ENCODE measurements around the gene CARMIL1. TPM values are rescaled to one million over a fixed set of nuclear protein-coding genes. Genes with fewer than 3 reads are reported as not detected.

The CARMIL1 gene
- total and polyA plus RNA-seq, 10 of the 15 experiments (the other 5 are each of a cell fraction or from before 2014, with no cell fraction given) = 6.4 to 18.1 (median 10.3) TPM

DNA sequence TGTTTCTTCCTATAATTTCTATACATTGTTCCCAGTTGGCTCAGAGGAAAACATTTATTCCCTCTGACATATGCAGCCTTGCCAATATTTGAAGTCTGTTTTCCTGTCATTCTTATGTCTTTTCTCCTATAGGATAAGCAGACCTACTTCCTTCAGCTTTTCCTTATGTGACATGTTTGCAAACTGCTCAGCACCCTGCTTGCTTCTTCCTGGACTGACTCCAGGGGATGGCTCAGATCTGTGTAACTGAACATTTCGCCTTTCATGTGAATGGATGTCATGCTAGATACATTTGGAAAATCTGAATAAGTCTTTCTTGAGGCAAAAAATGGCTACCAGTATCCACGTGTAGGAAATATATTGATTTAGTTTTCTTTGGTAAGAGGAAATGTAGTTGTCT is 113.2 kb downstream of the CARMIL1 start (continued):
- no peak for TF ChIP-seq SUPT20H (IDR thresholded peaks at IDR 0.05; ENCODE audit: borderline replicate concordance, control insufficient read depth, low read depth, low read length)

DNA sequence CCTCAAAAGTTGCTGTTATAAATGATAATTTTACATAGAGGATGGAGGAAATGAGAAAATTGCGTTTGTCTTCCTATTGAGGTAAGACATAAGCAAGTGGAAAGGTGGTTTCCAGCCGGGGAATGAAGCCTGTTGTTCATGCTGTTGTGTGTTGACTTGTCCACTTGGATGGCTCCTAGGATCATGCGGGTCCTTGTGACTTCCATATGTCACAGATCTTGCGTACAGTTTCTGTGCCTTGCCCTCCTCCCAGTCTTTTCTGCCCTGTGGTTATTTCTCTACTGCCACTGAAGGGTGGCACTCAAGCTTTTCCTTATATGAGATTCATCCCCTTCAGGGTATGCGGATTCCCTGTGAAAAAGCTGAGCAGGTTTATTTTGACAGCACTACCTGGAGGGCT is 116.6 kb downstream of the CARMIL1 start:
- ChIA-PET RAD21 (ENCODE audit: unreplicated experiment) (interaction anchor here (1.0 kb wide), 1 partner anchor 94 kb away, joined by 3 read pairs; no protein-coding TSS in a partner anchor), CTCF (interaction anchor here (0.6 to 1.6 kb wide), 3 partner anchors 8 to 597 kb away, joined by 3 to 5 read pairs (median 5); no protein-coding TSS in a partner anchor), SMC1A (ENCODE audit: uncharacterized antibody, unreplicated experiment) (interaction anchor here (0.7 to 1.4 kb wide), 2 partner anchors 19 to 68 kb away, joined by 3 read pairs; no protein-coding TSS in a partner anchor), POLR2A (interaction anchor here (1.2 kb wide), 1 partner anchor 9 kb away, joined by 4 read pairs; no protein-coding TSS in a partner anchor)
- Histone ChIP-seq H3K4me3 (no peak overlapping the region), H3K36me3 (ENCODE audit: control insufficient read depth in 2 of 2, insufficient read depth in 2 of 2, low read length in 1 of 2) (no peaks in the 10 kb centered on the region), H3K4me2 (ENCODE audit: control insufficient read depth, insufficient read depth) (no peak overlapping the region), H3K9me3 (replicated peaks; ENCODE audit: control insufficient read depth, insufficient read depth, low read length) (no peaks in the 10 kb centered on the region), H3K27ac (ENCODE audit: control insufficient read depth, insufficient read depth) (no peak overlapping the region), H3K9ac (ENCODE audit: control insufficient read depth, insufficient read depth, low read length) (no peak overlapping the region), H2AFZ (ENCODE audit: control insufficient read depth, low read depth, low read length) (no peak overlapping the region), H3K4me1 (ENCODE audit: control insufficient read depth, insufficient read depth, low read length) (no peaks in the 10 kb centered on the region), H4K20me1 (ENCODE audit: control insufficient read depth, insufficient read depth) (no peaks in the 10 kb centered on the region), H3K79me2 (ENCODE audit: control insufficient read depth, insufficient read depth, low read length) (no peaks in the 10 kb centered on the region), H3K27me3 (replicated peaks in 1 of 2; ENCODE audit: control insufficient read depth in 2 of 2, insufficient read depth in 2 of 2, low read length in 1 of 2) (no peaks in the 10 kb centered on the region)
- in situ Hi-C loops (cut with MboI) (no loop called here), intact Hi-C loops (cut with micrococcal nuclease; ENCODE audit: unreplicated experiment) (no loop called here)
- no peak for ATAC-seq
- FAIRE-seq = no peak
- TF ChIP-seq NRF1 (conservative IDR thresholded peaks at IDR 0.05; ENCODE audit: low read depth, low read length) (no peak), TCF12 (IDR thresholded peaks at IDR 0.05; ENCODE audit: low read depth, low read length) (no peak)
- no peak for DNase-seq (ENCODE audit: low read depth, low spot score)
- WGBS (ENCODE audit: insufficient coverage, insufficient replicate concordance, low lambda C conversion rate, missing lambda C conversion rate) = 38% methylated on average over 5 of the region's 5 CpGs
- no TSS peak for BruUV-seq (replicated peaks)

DNA sequence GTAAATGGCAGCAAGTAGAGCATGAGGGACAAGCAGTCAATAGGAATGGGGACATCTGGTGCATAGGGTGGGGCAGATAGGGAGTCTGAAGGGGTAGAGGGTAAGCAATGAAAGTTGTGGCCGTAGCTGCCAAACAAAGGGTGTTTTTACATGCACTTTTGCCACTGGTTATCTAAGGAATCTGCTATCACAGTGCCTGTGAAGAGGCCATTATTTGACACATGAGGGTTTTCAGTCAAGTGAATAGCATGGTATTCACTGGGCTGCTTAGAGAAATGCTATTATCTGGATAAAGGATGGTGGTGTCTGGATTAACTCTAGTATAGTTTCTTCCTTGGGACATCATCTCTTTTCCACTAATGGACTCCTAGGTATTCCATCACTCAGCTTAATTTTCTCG is 118.2 kb downstream of the CARMIL1 start:
- Histone ChIP-seq H3K4me1 (ENCODE audit: control insufficient read depth, insufficient read depth, low read length) (no peaks in the 10 kb centered on the region), H3K9ac (ENCODE audit: control insufficient read depth, insufficient read depth, low read length) (no peak overlapping the region), H3K4me3 (no peak overlapping the region), H3K9me3 (replicated peaks; ENCODE audit: control insufficient read depth, insufficient read depth, low read length) (no peaks in the 10 kb centered on the region), H3K79me2 (ENCODE audit: control insufficient read depth, insufficient read depth, low read length) (no peaks in the 10 kb centered on the region), H3K36me3 (ENCODE audit: control insufficient read depth in 2 of 2, insufficient read depth in 2 of 2, low read length in 1 of 2) (no peaks in the 10 kb centered on the region), H3K27me3 (replicated peaks in 1 of 2; ENCODE audit: control insufficient read depth in 2 of 2, insufficient read depth in 2 of 2, low read length in 1 of 2) (no peaks in the 10 kb centered on the region), H2AFZ (ENCODE audit: control insufficient read depth, low read depth, low read length) (no peak overlapping the region), H3K4me2 (ENCODE audit: control insufficient read depth, insufficient read depth) (no peak overlapping the region), H3K27ac (ENCODE audit: control insufficient read depth, insufficient read depth) (no peak overlapping the region), H4K20me1 (ENCODE audit: control insufficient read depth, insufficient read depth) (no peaks in the 10 kb centered on the region)
- FAIRE-seq = no peak
- TF ChIP-seq POLR2AphosphoS2 (IDR thresholded peaks at IDR 0.05; ENCODE audit: low read depth, low read length) = no peak
- TF ChIP-seq, protein P1, sequence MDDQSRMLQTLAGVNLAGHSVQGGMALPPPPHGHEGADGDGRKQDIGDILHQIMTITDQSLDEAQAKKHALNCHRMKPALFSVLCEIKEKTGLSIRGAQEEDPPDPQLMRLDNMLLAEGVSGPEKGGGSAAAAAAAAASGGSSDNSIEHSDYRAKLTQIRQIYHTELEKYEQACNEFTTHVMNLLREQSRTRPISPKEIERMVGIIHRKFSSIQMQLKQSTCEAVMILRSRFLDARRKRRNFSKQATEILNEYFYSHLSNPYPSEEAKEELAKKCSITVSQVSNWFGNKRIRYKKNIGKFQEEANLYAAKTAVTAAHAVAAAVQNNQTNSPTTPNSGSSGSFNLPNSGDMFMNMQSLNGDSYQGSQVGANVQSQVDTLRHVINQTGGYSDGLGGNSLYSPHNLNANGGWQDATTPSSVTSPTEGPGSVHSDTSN (IDR thresholded peaks at IDR 0.05; ENCODE audit: insufficient replicate concordance, low read depth, low read length) = no peak
- no peak for TF ChIP-seq MTA2 (IDR thresholded peaks at IDR 0.05; ENCODE audit: low read depth)
- ChIA-PET RAD21 (ENCODE audit: unreplicated experiment) (interaction anchor here (0.7 to 1.4 kb wide), 2 partner anchors 10 to 30 kb away, joined by 3 read pairs; no protein-coding TSS in a partner anchor), CTCF (interaction anchor here (0.8 to 2.4 kb wide), 4 partner anchors 10 to 119 kb away, joined by 3 to 9 read pairs (median 3); no protein-coding TSS in a partner anchor), SMC1A (ENCODE audit: uncharacterized antibody, unreplicated experiment) (interaction anchor here (0.6 to 8.9 kb wide), 7 partner anchors 8 to 472 kb away, joined by 3 to 124 read pairs (median 3); no protein-coding TSS in a partner anchor), POLR2A (no interaction called here)
- intact Hi-C loops (cut with micrococcal nuclease; ENCODE audit: unreplicated experiment) = no loop called here
- in situ Hi-C loops (cut with MboI) = no loop called here
- BruUV-seq (replicated peaks) = no TSS peak
- 33% methylated on average over 2 of the region's 2 CpGs for WGBS (ENCODE audit: insufficient coverage, insufficient replicate concordance, low lambda C conversion rate, missing lambda C conversion rate)
- no peak for DNase-seq (ENCODE audit: low read depth, low spot score)
- no peak for ATAC-seq
